GM12878 (cell line): ENCODE measurements around the gene SLCO6A1. TPM values are rescaled to one million over a fixed set of nuclear protein-coding genes. Genes with fewer than 3 reads are reported as not detected.

Source experiments
- ATAC-seq: fragments of 200-7000 bp; cut with Tn5 transposase; 3 replicates; pipeline ENCODE4 v1.9.1; 2020; ENCODE audit warnings: mild to moderate bottlenecking, moderate library complexity
- BruUV-seq: library from RNA; stranded (reverse); fragments of 400-500 nt; replicated peaks from 2 replicates; lab custom pipeline; 2021; lab: Mats Ljungman, UMichigan
- CTCF ChIA-PET: fragments of 300-600 bp; sonication (Branson Sonifier 250); formaldehyde crosslinking; extraction: SDS; loops from one replicate; lab custom pipeline; 2021; ENCODE audit warnings: inconsistent platforms; lab: Yijun Ruan, JAX
- POLR2A ChIA-PET: fragments of 350-600 bp; formaldehyde crosslinking; extraction: SDS; loops from one replicate; lab custom pipeline; 2021; ENCODE audit warnings: inconsistent platforms; lab: Charles Lee
- RAD21 ChIA-PET: fragments of 300-600 bp; sonication (Branson Sonifier 250); formaldehyde crosslinking; loops from one replicate; lab custom pipeline; 2023; ENCODE audit warnings: antibody characterized with exemption; ENCODE audit not compliant: unreplicated experiment; lab: Charles Lee
- SMC1A ChIA-PET: fragments of 300-600 bp; sonication (Branson Sonifier 250); formaldehyde crosslinking; loops from one replicate; lab custom pipeline; 2023; ENCODE audit not compliant: unreplicated experiment, uncharacterized antibody; lab: Charles Lee
- DNase-seq: peaks from one replicate; pipeline ENCODE4 v3.0.0-alpha.2; 2011; ENCODE audit warnings: low read depth, low spot score
- FAIRE-seq: peaks from 3 replicates; lab custom pipeline; 2011; peaks lifted over from hg19 to GRCh38; lab: Jason Lieb, UNC
- H2AFZ ChIP-seq: 2 replicates; pipeline ENCODE4 v1.6.0; 2011; ENCODE audit warnings: low read depth, low read length, control low read depth; ENCODE audit not compliant: control insufficient read depth
- H3K27ac ChIP-seq: 2 replicates; pipeline ENCODE4 v1.5.1; 2011; ENCODE audit warnings: control low read depth; ENCODE audit not compliant: control insufficient read depth, insufficient read depth
- H3K27me3 ChIP-seq, 2 experiments: replicated peaks in 1 of 2; 2 replicates each; pipeline versions ENCODE4 v1.6.0 to v1.6.1; 2011; ENCODE audit warnings: low read length in 1 of 2; ENCODE audit not compliant: control insufficient read depth in 2 of 2, insufficient read depth in 2 of 2
- H3K36me3 ChIP-seq, 2 experiments: 2 replicates each; pipeline ENCODE4 v1.5.1; 2011; ENCODE audit warnings: low read length in 1 of 2; ENCODE audit not compliant: control insufficient read depth in 2 of 2, insufficient read depth in 2 of 2
- H3K4me1 ChIP-seq: 2 replicates; pipeline ENCODE4 v1.6.1; 2011; ENCODE audit warnings: mild to moderate bottlenecking, low read length, moderate library complexity, mixed read lengths; ENCODE audit not compliant: control insufficient read depth, insufficient read depth
- H3K4me2 ChIP-seq: 2 replicates; pipeline ENCODE4 v1.6.0; 2011; ENCODE audit warnings: control low read depth; ENCODE audit not compliant: control insufficient read depth, insufficient read depth
- H3K4me3 ChIP-seq: fragments of 200-600 bp; sonication (generic); 2 replicates; pipeline ENCODE4 v1.5.1; 2016
- H3K79me2 ChIP-seq: 2 replicates; pipeline ENCODE4 v1.6.0; 2011; ENCODE audit warnings: low read length; ENCODE audit not compliant: control insufficient read depth, insufficient read depth
- H3K9ac ChIP-seq: 2 replicates; pipeline ENCODE4 v1.8.0; 2011; ENCODE audit warnings: low read length, control low read depth, mixed read lengths; ENCODE audit not compliant: control insufficient read depth, insufficient read depth
- H3K9me3 ChIP-seq: replicated peaks from 3 replicates; pipeline ENCODE4 v1.5.1; 2011; ENCODE audit warnings: mild to moderate bottlenecking, low read length; ENCODE audit not compliant: control insufficient read depth, insufficient read depth
- H4K20me1 ChIP-seq: 2 replicates; pipeline ENCODE4 v1.6.0; 2011; ENCODE audit not compliant: control insufficient read depth, insufficient read depth
- CBX3 ChIP-seq: fragments of 200-600 bp; sonication (generic); IDR thresholded peaks from 2 replicates; pipeline ENCODE4 v1.6.1; 2016; ENCODE audit warnings: low read depth, borderline replicate concordance
- CHD2 ChIP-seq: IDR thresholded peaks from 2 replicates; pipeline ENCODE4 v1.6.1; 2011; ENCODE audit warnings: low read depth, low read length, improper control_type of control experiment, borderline replicate concordance
- FOXM1 ChIP-seq: IDR thresholded peaks from 2 replicates; pipeline ENCODE4 v1.6.1; 2012; ENCODE audit warnings: low read depth, mild to moderate bottlenecking, inconsistent platforms, low read length, moderate library complexity
- HCFC1 ChIP-seq: fragments of 150-350 bp; IDR thresholded peaks from 2 replicates; pipeline ENCODE4 v1.6.1; 2014; ENCODE audit warnings: low read length
- JUND ChIP-seq: IDR thresholded peaks from 2 replicates; pipeline ENCODE4 v1.6.1; 2012; ENCODE audit warnings: low read depth, mild to moderate bottlenecking, low read length, improper control_type of control experiment, moderate library complexity
- NBN ChIP-seq: fragments of 450-650 bp; IDR thresholded peaks from 2 replicates; pipeline ENCODE4 v1.6.1; 2016
- NKRF ChIP-seq: fragments of 450-650 bp; conservative IDR thresholded peaks from 2 replicates; pipeline ENCODE4 v1.6.1; 2017; ENCODE audit warnings: mild to moderate bottlenecking, moderate library complexity
- RELA ChIP-seq: fragments of 450-650 bp; IDR thresholded peaks from 2 replicates; pipeline ENCODE4 v1.8.0; 2014; ENCODE audit warnings: borderline replicate concordance; ENCODE audit not compliant: partially characterized antibody
- RFX5 ChIP-seq: IDR thresholded peaks from 2 replicates; pipeline ENCODE4 v1.6.1; 2011; ENCODE audit warnings: low read depth, low read length, improper control_type of control experiment
- SREBF2 ChIP-seq: IDR thresholded peaks from 2 replicates; pipeline ENCODE4 v1.6.1; 2012; ENCODE audit warnings: mild to moderate bottlenecking, low read length
- TAF1 ChIP-seq: IDR thresholded peaks from 2 replicates; pipeline ENCODE4 v1.6.1; 2011; ENCODE audit warnings: mild to moderate bottlenecking, low read depth, low read length, borderline replicate concordance
- TBL1XR1 ChIP-seq: IDR thresholded peaks from 2 replicates; pipeline ENCODE4 v1.6.1; 2012; ENCODE audit warnings: low read depth, low read length, improper control_type of control experiment
- YBX1 ChIP-seq: fragments of 450-650 bp; IDR thresholded peaks from 2 replicates; pipeline ENCODE4 v1.6.1; 2016; ENCODE audit warnings: antibody characterized with exemption
- ZBTB11 ChIP-seq: fragments of 450-650 bp; formaldehyde crosslinking; IDR thresholded peaks from 2 replicates; pipeline ENCODE4 v1.5.0; 2022; ENCODE audit warnings: mild to moderate bottlenecking, missing genetic modification characterization
- WGBS: methylation state at CpG from one replicate; pipeline ENCODE4 v1.1.6; 2016; ENCODE audit warnings: low lambda C conversion rate; ENCODE audit not compliant: insufficient replicate concordance, insufficient coverage; ENCODE audit errors: missing lambda C conversion rate; 5-methylcytosine and 5-hydroxymethylcytosine counted together
- in situ Hi-C: fragments of 300-500 bp; cut with MboI; formaldehyde crosslinking; loops from 9 replicates; pipeline ENCODE4 v1.14.3; 2018; ENCODE audit warnings: mixed read lengths
- intact Hi-C: fragments of 100-400 bp; cut with micrococcal nuclease; formaldehyde crosslinking; loops from one replicate; pipeline ENCODE4 v1.14.2; 2022; ENCODE audit not compliant: unreplicated experiment
- polyA plus RNA-seq, 11 experiments: library from polyadenylated mRNA; depleted of rRNA in 4 of 11; unstranded in 6 of 11; stranded (reverse) in 5 of 11; fragments of >200 nt; fragmentation: Nextera tagmentation in 4 of 11; fragmentation: Illumina TruSeq in 1 of 11; extraction: Ambion mirVana in 4 of 11; extraction: Trizol in 1 of 11; gene quantifications; 1 replicate in 1 of 11; 2 replicates in 10 of 11; pipeline versions ENCODE4 v1.2.1 to v1.2.3, GENCODE V29; 2011 to 2016; ENCODE audit warnings: inconsistent platforms in 2 of 11, missing spikeins in 2 of 11, low read depth in 1 of 11
- total RNA-seq, 4 experiments: library from RNA; depleted of rRNA in 3 of 4; stranded (reverse); fragments of >200 nt in 3 of 4; fragmentation: Illumina TruSeq in 1 of 4; extraction: Trizol in 1 of 4; gene quantifications; 2 replicates each; pipeline versions ENCODE4 v1.2.1 to v1.2.3, GENCODE V29; 2013 to 2021
- TF ChIP-seq, protein P1 (sequence below): fragments of 450-650 bp; IDR thresholded peaks from 2 replicates; pipeline ENCODE4 v1.6.1; 2017; ENCODE audit warnings: borderline replicate concordance

Gene SLCO6A1
- total and polyA plus RNA-seq, 10 of the 15 experiments (the other 5 are each of a cell fraction or from before 2014, with no cell fraction given), result not detected

DNA sequence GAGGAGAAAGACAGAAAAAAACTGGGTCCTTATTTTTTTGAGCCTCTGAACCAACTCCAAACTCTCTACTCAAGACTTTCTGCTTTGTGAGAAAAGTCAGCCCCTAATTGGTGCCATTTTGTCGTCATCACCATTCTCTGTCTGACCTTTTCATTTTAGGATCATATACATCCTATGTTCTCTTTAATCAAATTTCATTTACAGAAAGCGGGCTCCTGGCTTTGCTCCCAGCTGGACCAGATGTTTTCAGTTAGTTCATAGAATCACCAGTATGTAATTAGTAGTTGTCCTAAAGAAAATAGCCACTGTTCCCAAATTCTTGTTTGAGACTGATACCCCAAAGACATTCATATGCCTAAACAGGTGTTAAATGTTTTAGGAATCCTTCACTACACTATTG lies 174.1 kb downstream of the SLCO6A1 start:
- CTCF ChIA-PET, result no interaction called here
- ATAC-seq, result no peak

More for the DNA sequence above, 174.1 kb downstream of the SLCO6A1 start:
- ChIA-PET SMC1A (no interaction called here), RAD21 (no interaction called here), POLR2A (no interaction called here)
- no peaks in the 10 kb centered on the region for H3K27me3 ChIP-seq
- DNase-seq (no peak), FAIRE-seq (no peak)
- intact Hi-C loops, result no loop called here
- BruUV-seq, result no TSS peak
- TF ChIP-seq FOXM1 (no peak), NKRF (no peak), CHD2 (no peak), RFX5 (no peak), JUND (no peak), TAF1 (no peak), CBX3 (no peak), TBL1XR1 (no peak), YBX1 (no peak), RELA (no peak), ZBTB11 (no peak), HCFC1 (no peak), SREBF2 (no peak), NBN (no peak)
- TF ChIP-seq, protein P1, sequence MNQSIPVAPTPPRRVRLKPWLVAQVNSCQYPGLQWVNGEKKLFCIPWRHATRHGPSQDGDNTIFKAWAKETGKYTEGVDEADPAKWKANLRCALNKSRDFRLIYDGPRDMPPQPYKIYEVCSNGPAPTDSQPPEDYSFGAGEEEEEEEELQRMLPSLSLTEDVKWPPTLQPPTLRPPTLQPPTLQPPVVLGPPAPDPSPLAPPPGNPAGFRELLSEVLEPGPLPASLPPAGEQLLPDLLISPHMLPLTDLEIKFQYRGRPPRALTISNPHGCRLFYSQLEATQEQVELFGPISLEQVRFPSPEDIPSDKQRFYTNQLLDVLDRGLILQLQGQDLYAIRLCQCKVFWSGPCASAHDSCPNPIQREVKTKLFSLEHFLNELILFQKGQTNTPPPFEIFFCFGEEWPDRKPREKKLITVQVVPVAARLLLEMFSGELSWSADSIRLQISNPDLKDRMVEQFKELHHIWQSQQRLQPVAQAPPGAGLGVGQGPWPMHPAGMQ, result no peak
- H3K4me1 ChIP-seq, result no peaks in the 10 kb centered on the region
- in situ Hi-C loops, result no loop called here
- H3K9ac ChIP-seq, result no peak overlapping the region
- H3K4me3 ChIP-seq, result no peak overlapping the region
- no peak overlapping the region for H3K4me2 ChIP-seq
- H3K79me2 ChIP-seq, result no peaks in the 10 kb centered on the region
- WGBS, result 43% methylated on average over 2 of the region's 2 CpGs
- H2AFZ ChIP-seq, result no peak overlapping the region
- no peak overlapping the region for H3K27ac ChIP-seq
- no peaks in the 10 kb centered on the region for H3K9me3 ChIP-seq
- H3K36me3 ChIP-seq, result no peaks in the 10 kb centered on the region
- H4K20me1 ChIP-seq, result no peaks in the 10 kb centered on the region
